ENCODE data around the gene RAB39A. TPM values are rescaled to one million over a fixed set of nuclear protein-coding genes. Genes with fewer than 3 reads are reported as not detected.
A peak's percentile ranks its signal among the peaks of the same experiment; 100 is the strongest.

Gene RAB39A
- total and polyA plus RNA-seq, 4 donors, result 0.14 to 3.5 (median 0.92) TPM

- peaks cover 0 to 3% (median 0%) of the 10 kb centered on the region in 4 donors for H3K9me3 ChIP-seq (ENCODE audit: control insufficient read depth in 4 of 4, low read length in 3 of 4)
- H3K4me3 ChIP-seq (ENCODE audit: low read depth in 1 of 3, low read length in 3 of 3), result peak overlapping the region in 1 of 3 donors; percentile 36
- peaks cover 0 to 5% (median 1%) of the 10 kb centered on the region in 4 donors for H3K27me3 ChIP-seq (ENCODE audit: control insufficient read depth in 4 of 4, insufficient read depth in 4 of 4, low read length in 3 of 4)
- no peak overlapping the region for H3K27ac ChIP-seq (ENCODE audit: low read depth in 1 of 2, low read length in 2 of 2)
- TF ChIP-seq YY1 (IDR thresholded peaks at IDR 0.05), result no peak
- no peak for TF ChIP-seq GABPA (IDR thresholded peaks at IDR 0.05 in 1 of 2, conservative IDR thresholded peaks at IDR 0.05 in 1 of 2)
- TF ChIP-seq RXRA (IDR thresholded peaks at IDR 0.05), result no peak
- 47% methylated on average over 10 of the region's 10 CpGs for WGBS
- DNase-seq (ENCODE audit: low spot score), result no peak
- no peak overlapping the region for H3K9ac ChIP-seq (ENCODE audit: low read depth in 1 of 2, low read length in 2 of 2)
- H3K36me3 ChIP-seq (ENCODE audit: control insufficient read depth in 4 of 4, insufficient read depth in 3 of 4, low read depth in 1 of 4, low read length in 3 of 4), result no peaks in the 10 kb centered on the region
- peaks cover 0 to 7% (median 3%) of the 10 kb centered on the region in 4 donors for H3K4me1 ChIP-seq (ENCODE audit: control insufficient read depth in 4 of 4, insufficient read depth in 4 of 4, low read length in 3 of 4)
Observed at GRCh38 chr11:107929611-107930200, 1.5 kb downstream of the RAB39A start.

GRCh38 chr11:107931206-107931605 lies 3.0 kb downstream of the RAB39A start:
- 83% methylated on average over 7 of the region's 7 CpGs for WGBS
- peaks cover 0 to 3% (median 0%) of the 10 kb centered on the region in 4 donors for H3K9me3 ChIP-seq (ENCODE audit: control insufficient read depth in 4 of 4, low read length in 3 of 4)
- no peak for DNase-seq (ENCODE audit: low spot score)
- no peak overlapping the region for H3K9ac ChIP-seq (ENCODE audit: low read depth in 1 of 2, low read length in 2 of 2)
- no peaks in the 10 kb centered on the region for H3K36me3 ChIP-seq (ENCODE audit: control insufficient read depth in 4 of 4, insufficient read depth in 3 of 4, low read depth in 1 of 4, low read length in 3 of 4)
- TF ChIP-seq SP1 (IDR thresholded peaks at IDR 0.05), result no peak
- no peak for TF ChIP-seq HNF4A (conservative IDR thresholded peaks at IDR 0.05)
- H3K4me3 ChIP-seq (ENCODE audit: low read depth in 1 of 3, low read length in 3 of 3), result no peak overlapping the region
- peaks cover 0 to 5% (median 1%) of the 10 kb centered on the region in 4 donors for H3K27me3 ChIP-seq (ENCODE audit: control insufficient read depth in 4 of 4, insufficient read depth in 4 of 4, low read length in 3 of 4)
- no peak overlapping the region for H3K27ac ChIP-seq (ENCODE audit: low read depth in 1 of 2, low read length in 2 of 2)
- peaks cover 0 to 7% (median 3%) of the 10 kb centered on the region in 4 donors for H3K4me1 ChIP-seq (ENCODE audit: control insufficient read depth in 4 of 4, insufficient read depth in 4 of 4, low read length in 3 of 4)

- no peaks in the 10 kb centered on the region for H3K36me3 ChIP-seq (ENCODE audit: control insufficient read depth in 4 of 4, insufficient read depth in 3 of 4, low read depth in 1 of 4, low read length in 3 of 4)
Observed at GRCh38 chr11:107947904-107948303, 19.7 kb downstream of the RAB39A start.

More at GRCh38 chr11:107947904-107948303, 19.7 kb downstream of the RAB39A start:
- no peaks in the 10 kb centered on the region for H3K4me1 ChIP-seq (ENCODE audit: control insufficient read depth in 4 of 4, insufficient read depth in 4 of 4, low read length in 3 of 4)
- H3K9ac ChIP-seq (ENCODE audit: low read depth in 1 of 2, low read length in 2 of 2), result no peak overlapping the region
- TF ChIP-seq ZBTB33 (IDR thresholded peaks at IDR 0.05), result no peak
- no peak for TF ChIP-seq YY1 (IDR thresholded peaks at IDR 0.05)
- TF ChIP-seq HNF4A (conservative IDR thresholded peaks at IDR 0.05), result no peak
- no peak for TF ChIP-seq MAX (IDR thresholded peaks at IDR 0.05)
- no peak for TF ChIP-seq SP1 (IDR thresholded peaks at IDR 0.05)
- no peak for TF ChIP-seq NR2F2 (IDR thresholded peaks at IDR 0.05)
- no peak for TF ChIP-seq RXRA (IDR thresholded peaks at IDR 0.05)
- no peak for TF ChIP-seq ATF3 (IDR thresholded peaks at IDR 0.05)
- no peak for TF ChIP-seq REST (IDR thresholded peaks at IDR 0.05)
- TF ChIP-seq FOXA2 (IDR thresholded peaks at IDR 0.05), result no peak
- TF ChIP-seq HNF4G (IDR thresholded peaks at IDR 0.05), result no peak
- H3K27ac ChIP-seq (ENCODE audit: low read depth in 1 of 2, low read length in 2 of 2), result no peak overlapping the region
- WGBS, result 71% methylated on average over 4 of the region's 4 CpGs
- H3K9me3 ChIP-seq (ENCODE audit: control insufficient read depth in 4 of 4, low read length in 3 of 4), result no peaks in the 10 kb centered on the region
- no peak for DNase-seq (ENCODE audit: low spot score)
- H3K27me3 ChIP-seq (ENCODE audit: control insufficient read depth in 4 of 4, insufficient read depth in 4 of 4, low read length in 3 of 4), result no peaks in the 10 kb centered on the region
- no peak overlapping the region for H3K4me3 ChIP-seq (ENCODE audit: low read depth in 1 of 3, low read length in 3 of 3)
